ENCODE results near the gene MPHOSPH9.
A peak's percentile ranks its signal among the peaks of the same experiment; 100 is the strongest.

MPHOSPH9 gene

GRCh38 chr12:123131879-123132402 is 101.0 kb downstream of the MPHOSPH9 start:
- no peak for DNase-seq

GRCh38 chr12:123131291-123131832 is 101.6 kb downstream of the MPHOSPH9 start:
- DNase-seq = no peak

DNA sequence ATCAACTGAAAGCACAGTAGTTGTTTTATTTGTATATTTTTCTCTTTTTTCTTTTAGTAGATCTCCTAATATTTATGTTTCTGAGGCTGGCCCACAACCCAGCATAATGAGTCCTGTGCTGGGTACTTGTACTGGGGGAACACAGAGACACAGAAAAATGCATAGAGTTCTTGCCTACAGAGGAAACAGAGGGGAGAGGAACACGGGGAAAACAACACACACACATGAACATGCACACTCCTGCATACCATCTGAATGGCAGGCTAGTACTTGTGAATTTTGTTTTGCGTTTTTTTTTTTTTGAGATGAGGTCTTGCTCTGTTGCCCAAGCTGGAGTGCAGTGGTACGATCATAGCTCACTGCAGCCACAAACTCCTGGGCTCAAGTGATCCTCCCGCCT is 103.3 kb downstream of the MPHOSPH9 start:
- DNase-seq = no peak

- no peak for DNase-seq
Observed at GRCh38 chr12:123127182-123127495, 105.8 kb downstream of the MPHOSPH9 start.

- DNase-seq = peak in 8 of 51 donors; percentile 11 to 60 (median 35)
Observed at GRCh38 chr12:123126294-123127181, 106.4 kb downstream of the MPHOSPH9 start.

DNA sequence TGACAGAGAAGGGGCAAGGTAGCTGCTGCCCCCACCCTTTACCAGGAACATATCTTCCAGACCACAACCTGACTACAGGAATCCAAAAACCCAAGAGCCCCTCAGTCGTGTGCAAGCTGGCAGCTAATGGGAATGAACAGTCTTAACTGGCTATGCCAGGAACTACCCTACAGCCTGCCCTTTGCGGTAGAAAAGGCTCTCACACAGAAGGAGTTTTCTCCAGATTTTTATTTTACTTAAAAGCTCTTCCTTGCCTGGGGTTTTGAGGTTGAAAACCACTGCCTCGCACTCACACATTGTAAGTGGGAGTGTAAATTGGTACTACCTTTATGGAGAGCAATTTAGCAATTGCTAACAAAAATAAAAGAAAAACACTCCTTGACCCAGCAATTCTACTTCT is 110.3 kb downstream of the MPHOSPH9 start:
- no peak for DNase-seq

GRCh38 chr12:123121670-123122069 is 111.3 kb downstream of the MPHOSPH9 start:
- no peak for DNase-seq

GRCh38 chr12:123120452-123121166 is 112.3 kb downstream of the MPHOSPH9 start:
- DNase-seq = no peak

DNA sequence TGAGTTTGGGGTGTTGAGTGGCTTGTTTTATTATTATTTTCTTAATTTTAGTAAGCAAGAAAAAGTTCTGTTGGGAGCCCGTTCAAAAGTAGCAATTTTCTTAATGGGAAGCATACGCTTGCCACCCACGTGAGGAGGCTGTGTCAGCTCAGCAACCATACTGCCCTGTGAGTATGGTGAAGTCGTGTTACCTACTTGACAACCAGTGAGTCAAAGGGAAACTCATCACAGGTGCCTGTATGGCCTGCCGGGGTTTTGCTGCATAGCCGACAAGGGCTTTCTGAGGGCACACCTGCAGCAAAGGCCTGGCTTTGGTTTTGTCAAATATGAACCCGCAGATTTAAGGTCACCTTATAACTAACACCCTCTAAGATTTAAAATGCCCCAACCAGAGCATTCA is 113.1 kb downstream of the MPHOSPH9 start:
- no peak for DNase-seq

DNA sequence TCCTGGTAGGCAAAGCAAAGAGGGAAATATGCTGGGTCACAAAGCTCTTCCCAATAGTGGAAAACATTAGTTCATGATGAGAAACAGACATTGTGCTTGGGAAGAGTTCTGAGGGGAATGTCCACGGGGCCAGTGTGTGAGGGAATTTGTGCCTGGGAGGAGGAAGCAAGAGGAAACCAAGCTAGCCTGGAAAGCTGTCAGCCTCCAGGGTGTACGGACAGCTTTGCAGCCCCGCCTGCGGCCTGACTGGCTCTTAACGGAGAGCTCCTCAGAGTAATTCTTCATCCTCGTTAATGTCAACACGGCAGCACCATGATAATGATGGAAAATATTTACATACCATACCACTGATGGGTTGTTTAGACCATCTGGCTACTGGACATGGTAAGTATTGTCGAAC is 114.4 kb downstream of the MPHOSPH9 start:
- DNase-seq = no peak

DNA sequence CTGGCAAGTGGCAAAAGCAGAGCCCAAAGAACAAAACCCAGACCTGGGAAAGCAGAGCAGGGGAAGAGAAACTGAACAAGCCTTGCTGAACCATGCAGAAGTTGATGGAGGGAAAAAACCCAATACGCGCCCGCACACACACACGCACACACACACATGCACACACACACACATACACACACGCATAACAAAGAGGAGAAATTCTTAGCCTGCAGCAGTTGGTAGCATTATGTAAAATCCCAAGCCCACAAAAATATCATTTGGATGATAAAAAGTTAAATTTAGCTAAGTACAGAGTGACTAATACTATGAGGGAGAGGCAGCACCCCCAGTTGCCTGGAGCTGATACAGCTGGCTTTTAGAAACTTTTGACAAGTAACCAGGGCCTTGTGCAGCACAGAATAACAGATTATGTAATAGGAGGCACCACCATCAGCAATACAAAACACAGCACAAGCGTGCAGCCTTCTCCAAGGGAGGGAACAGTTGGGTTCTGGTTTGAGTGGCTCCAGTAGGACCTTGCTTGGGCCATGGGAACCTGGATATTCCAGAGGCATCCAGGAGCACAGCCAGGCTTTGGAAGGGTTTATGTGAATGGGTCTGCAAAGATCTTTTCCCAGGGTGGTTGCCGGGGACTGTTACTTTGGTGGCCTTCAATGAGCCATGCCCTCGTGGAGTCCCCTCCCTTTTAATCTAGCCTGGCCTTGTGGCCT is 117.4 kb downstream of the MPHOSPH9 start:
- DNase-seq = peak in 35 of 51 donors; percentile 12 to 92 (median 60)

DNA sequence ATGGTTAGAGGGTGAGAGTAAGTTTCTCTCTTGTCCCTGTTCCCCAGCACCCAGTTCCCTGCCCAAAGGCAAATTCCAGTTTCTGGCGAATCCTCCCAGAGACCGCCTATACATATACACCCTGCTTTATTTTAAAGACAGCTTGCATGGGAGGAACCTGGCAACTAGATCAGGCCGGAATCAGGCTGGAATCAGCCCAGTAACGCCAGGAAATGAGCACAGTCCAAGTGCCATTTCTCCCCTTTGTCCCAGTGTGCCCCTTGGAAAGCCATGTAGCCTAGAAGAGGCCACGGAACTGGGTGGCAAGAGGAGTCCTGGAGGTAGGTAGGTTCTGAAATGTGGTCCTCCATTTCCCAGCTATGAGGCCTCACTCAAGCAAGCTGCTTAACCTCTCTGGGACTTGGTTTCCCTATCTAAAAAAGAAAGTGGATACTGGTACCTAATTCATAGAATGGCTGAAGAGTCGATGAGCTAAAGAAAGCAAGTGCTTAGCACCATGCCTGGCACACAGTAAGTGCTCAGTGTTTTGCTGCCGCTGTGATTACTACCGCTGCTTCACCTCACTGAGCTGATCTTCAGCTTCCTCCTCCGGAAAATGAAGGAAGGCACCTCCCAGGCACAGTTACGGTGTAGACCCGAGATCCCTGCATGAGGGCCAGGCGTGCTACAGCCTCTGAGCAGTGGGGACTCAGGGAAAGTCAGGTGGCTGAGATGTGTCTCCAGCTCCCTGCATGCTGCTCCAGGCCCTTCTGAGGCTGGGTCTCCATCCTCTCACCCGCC is 118.4 kb downstream of the MPHOSPH9 start:
- DNase-seq = no peak

GRCh38 chr12:123113026-123113425 is 119.9 kb downstream of the MPHOSPH9 start:
- DNase-seq = no peak

- DNase-seq = peak in 2 of 51 donors; percentile 26 to 60
Observed at GRCh38 chr12:123111498-123112165, 121.3 kb downstream of the MPHOSPH9 start.

DNA sequence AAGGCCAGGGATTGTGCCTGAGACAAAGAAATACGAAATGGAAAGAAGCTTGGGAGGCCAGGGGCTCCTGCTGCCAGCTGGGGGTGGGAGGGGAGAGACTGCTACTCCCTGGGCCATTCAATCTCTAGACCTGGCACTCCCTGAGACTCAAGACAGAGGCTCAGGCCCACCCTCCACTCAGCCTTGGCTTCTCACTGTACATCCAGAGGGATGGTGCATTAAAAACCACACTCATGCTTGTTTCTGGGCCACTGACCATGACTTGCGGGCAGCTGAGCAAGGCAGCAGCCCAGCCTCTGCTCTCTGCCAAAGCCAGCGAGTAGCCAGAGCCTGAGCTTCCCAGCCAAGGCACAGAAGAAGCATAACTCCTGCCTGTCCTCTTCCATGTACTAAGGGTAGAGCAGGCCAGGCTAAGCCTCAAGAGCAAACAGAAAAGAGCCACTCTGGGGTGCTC is 123.6 kb downstream of the MPHOSPH9 start:
- DNase-seq = peak in 36 of 51 donors; percentile 15 to 79 (median 50)

DNA sequence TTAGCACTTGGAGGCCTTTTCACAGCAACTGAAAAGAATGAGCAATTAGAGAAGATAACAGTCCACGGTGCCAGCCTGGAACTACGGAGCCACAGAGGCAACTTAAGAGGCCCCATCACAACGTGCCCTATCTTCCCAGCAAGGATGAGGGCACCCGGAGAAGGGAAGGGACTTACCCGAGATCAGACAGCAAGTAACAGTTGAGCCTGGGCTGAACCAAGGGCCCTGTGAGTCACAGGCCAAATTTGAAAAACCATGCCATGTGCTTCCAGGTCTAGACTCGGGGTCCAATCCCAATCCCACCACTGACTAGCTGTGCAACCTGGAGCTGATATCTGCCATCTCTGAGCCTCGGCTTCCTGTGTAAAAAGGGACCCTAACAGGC is 124.3 kb downstream of the MPHOSPH9 start:
- DNase-seq = no peak

DNA sequence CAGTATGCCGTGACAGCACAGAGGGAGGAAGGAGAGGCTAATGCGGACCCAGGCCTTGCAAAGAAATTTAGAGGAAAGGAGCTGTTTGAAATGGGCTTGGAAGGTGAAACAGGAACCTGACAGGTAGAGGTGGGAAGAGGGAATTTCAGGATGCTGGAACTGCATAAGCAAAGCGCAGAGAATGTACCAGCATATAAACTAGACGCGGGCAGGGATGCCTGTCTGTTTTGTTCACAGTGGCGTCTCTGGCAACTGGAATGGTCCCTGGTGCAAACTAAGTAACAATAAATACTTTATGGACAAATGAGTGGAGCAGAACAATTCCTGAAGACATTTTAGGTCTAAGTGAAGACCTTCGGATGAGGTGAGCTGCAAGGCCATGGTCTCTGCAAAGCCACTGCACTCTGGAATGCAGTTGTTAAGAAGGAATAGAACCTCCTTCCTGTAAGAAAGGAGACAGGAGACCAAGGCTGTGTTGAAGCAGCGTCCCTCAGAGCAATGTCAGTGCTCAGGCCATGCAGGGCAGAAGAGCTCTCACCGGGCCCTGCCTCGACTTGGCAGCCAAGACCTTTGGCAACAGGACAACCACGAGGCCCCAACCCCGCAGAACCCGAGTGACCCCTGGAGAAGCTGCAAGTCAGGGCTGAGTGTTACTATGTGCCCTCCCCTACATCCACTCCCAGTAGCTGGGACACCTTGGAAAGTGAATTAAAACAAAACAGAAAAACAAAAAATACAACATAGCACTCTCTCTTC is 124.8 kb downstream of the MPHOSPH9 start:
- DNase-seq = peak in 2 of 51 donors; percentile 17 to 18

GRCh38 chr12:123106640-123107359 is 126.1 kb downstream of the MPHOSPH9 start:
- DNase-seq = no peak
